ENCODE measurements around the gene MAN1A1. TPM values are rescaled to one million over a fixed set of nuclear protein-coding genes. Genes with fewer than 3 reads are reported as not detected.

MAN1A1 gene
- total and polyA plus RNA-seq, 7 donors = 10.2 to 143 (median 81.9) TPM

DNA sequence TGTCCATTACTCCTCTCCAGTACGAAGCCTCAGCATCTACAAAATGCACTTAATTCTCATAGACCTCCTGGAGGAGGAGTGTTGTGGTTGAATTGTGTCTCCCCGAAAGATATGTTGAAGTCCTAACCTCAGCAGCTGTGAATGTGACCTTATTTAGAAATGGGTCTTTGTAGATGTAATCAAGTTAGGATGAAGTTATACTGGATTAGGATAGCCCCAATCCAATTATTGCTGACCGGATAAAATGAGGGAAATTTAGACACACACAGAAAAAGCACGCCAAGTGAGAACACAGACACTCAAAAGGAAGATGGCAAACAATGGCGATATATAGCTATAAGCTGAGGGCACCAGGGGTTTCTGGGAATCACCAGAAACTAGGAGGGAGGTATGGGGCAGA lies 206.9 kb downstream of the MAN1A1 start:
- intact Hi-C loops (cut with DNase I) = loop anchor here (10.0 kb wide), 2 partner anchors 402 to 932 kb away; no protein-coding TSS in a partner anchor
- DNase-seq = no peak
- no peaks in the 10 kb centered on the region for H3K27me3 ChIP-seq
- no peak overlapping the region for H3K27ac ChIP-seq
- no peaks in the 10 kb centered on the region for H3K9me3 ChIP-seq
- no peaks in the 10 kb centered on the region for H3K36me3 ChIP-seq
- no peak for TF ChIP-seq EP300 (IDR thresholded peaks at IDR 0.05)
- 95 to 96% methylated on average over 5 of the region's 5 CpGs for WGBS, 2 donors
- H3K4me3 ChIP-seq = no peak overlapping the region
- peaks cover 0 to 21% (median 11%) of the 10 kb centered on the region in 4 donors for H3K4me1 ChIP-seq

DNA sequence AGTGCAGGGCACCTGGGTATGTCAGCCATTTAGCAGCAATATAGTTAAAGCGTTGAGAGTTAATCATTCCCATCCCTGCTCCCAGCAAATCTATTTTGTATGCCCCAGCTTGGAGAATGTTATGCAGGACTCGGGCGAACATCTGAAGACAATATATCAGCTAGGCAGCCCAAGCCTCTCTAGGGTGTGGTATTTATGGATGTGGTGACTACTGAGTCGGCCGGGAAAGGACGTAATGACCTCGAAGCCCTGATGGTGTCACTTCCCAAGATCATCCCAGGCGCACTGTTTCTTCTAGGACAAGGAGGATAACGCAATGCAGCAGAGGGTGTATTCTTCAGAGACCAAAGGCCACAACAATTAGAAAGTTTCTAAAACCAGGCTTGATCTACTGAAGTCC lies 207.5 kb downstream of the MAN1A1 start:
- Histone ChIP-seq H3K4me1 (peaks cover 0 to 18% (median 11%) of the 10 kb centered on the region in 4 donors), H3K36me3 (no peaks in the 10 kb centered on the region), H3K4me3 (no peak overlapping the region), H3K27me3 (no peaks in the 10 kb centered on the region), H3K27ac (no peak overlapping the region), H3K9me3 (no peaks in the 10 kb centered on the region)
- DNase-seq = no peak
- TF ChIP-seq POLR2A (IDR thresholded peaks at IDR 0.05) (no peak), POLR2AphosphoS5 (IDR thresholded peaks at IDR 0.05) (no peak), CTCF (IDR thresholded peaks at IDR 0.05) (no peak), EP300 (IDR thresholded peaks at IDR 0.05) (no peak)
- 87 to 89% methylated on average over 9 of the region's 9 CpGs for WGBS, 2 donors
- intact Hi-C loops (cut with DNase I) = loop anchor here (10.0 kb wide), 2 partner anchors 403 to 933 kb away; no protein-coding TSS in a partner anchor

DNA sequence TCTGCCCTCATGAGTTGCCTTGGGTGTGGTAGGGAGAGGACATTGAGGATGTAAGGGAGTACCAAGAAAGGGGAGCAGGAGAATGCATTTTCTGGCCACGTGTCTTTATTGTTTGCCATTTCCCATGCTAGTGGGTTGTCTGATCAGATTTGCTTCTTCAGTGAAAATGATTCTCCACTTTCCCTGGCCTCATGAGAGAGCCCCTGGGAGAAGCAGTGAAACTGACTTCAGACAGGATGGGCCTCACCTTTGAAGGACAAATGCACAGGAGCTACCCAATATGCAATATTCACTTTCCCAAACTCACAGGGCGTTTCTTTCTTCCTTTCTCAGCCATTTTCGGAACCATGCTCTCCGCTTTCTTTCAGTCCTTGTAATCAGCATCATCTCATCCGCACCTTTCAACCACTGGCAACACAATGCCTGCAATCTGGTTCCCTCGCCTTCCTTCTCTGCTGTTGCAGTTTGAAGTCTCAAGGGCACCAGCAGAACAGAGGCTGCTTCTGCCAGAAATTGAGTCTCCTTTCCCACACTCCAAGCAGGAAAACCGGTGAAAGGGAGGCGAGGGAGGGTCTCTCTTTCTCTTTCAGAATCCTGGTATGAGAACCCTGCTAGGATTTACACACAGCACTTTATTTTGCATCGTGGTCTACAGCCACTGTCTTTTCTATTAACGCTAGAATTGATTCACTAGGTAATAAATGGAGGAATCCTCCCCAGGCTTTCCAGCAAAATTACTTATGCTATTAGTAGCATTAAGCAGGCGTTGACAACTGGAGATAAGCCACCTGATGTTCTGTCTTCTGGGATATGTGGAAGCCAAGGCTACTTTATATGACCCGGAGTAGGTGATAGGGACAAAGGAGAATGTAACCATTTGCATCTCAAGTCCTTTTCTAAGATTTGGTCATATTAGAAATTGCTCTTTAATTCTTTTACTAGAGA lies 209.1 kb downstream of the MAN1A1 start:
- TF ChIP-seq EP300 (IDR thresholded peaks at IDR 0.05) (no peak), POLR2AphosphoS5 (IDR thresholded peaks at IDR 0.05) (no peak)
- Histone ChIP-seq H3K36me3 (no peaks in the 10 kb centered on the region), H3K9me3 (no peaks in the 10 kb centered on the region), H3K4me1 (peaks cover 0 to 17% (median 9%) of the 10 kb centered on the region in 4 donors), H3K27me3 (no peaks in the 10 kb centered on the region), H3K4me3 (no peak overlapping the region), H3K27ac (no peak overlapping the region)
- intact Hi-C loops (cut with DNase I) = loop anchor here (10.0 kb wide), 2 partner anchors 404 to 934 kb away; no protein-coding TSS in a partner anchor
- 90 to 91% methylated on average over 12 of the region's 12 CpGs for WGBS, 2 donors
- no peak for DNase-seq

- intact Hi-C loops (cut with DNase I) = loop anchor here (10.0 kb wide), 1 partner anchor 836 kb away; no protein-coding TSS in a partner anchor
- H3K36me3 ChIP-seq = no peaks in the 10 kb centered on the region
- H3K27me3 ChIP-seq = no peaks in the 10 kb centered on the region
- peak overlapping the region in 1 of 4 donors; percentile 15 for H3K27ac ChIP-seq
- 78 to 83% methylated on average over 7 of the region's 7 CpGs for WGBS, 2 donors
- TF ChIP-seq POLR2A (IDR thresholded peaks at IDR 0.05) (no peak), CTCF (IDR thresholded peaks at IDR 0.05) (no peak), EP300 (IDR thresholded peaks at IDR 0.05) (no peak), POLR2AphosphoS5 (IDR thresholded peaks at IDR 0.05) (no peak)
- H3K4me3 ChIP-seq = no peak overlapping the region
- no peak for DNase-seq
- H3K4me1 ChIP-seq = peaks cover 0 to 17% (median 9%) of the 10 kb centered on the region in 4 donors
- no peaks in the 10 kb centered on the region for H3K9me3 ChIP-seq
Measured at GRCh38 chr6:119138906-119139541, 210.5 kb downstream of the MAN1A1 start.

GRCh38 chr6:119137194-119138072 lies 212.1 kb downstream of the MAN1A1 start:
- Histone ChIP-seq H3K27ac (no peak overlapping the region), H3K27me3 (no peaks in the 10 kb centered on the region), H3K9me3 (no peaks in the 10 kb centered on the region), H3K4me1 (peaks cover 0 to 18% (median 9%) of the 10 kb centered on the region in 4 donors), H3K36me3 (no peaks in the 10 kb centered on the region), H3K4me3 (no peak overlapping the region)
- TF ChIP-seq POLR2A (IDR thresholded peaks at IDR 0.05) = no peak
- TF ChIP-seq EP300 (IDR thresholded peaks at IDR 0.05) = no peak
- TF ChIP-seq POLR2AphosphoS5 (IDR thresholded peaks at IDR 0.05) = no peak
- TF ChIP-seq CTCF (IDR thresholded peaks at IDR 0.05) = no peak
- no peak for DNase-seq
- WGBS, 2 donors = 84% methylated on average over 5 of the region's 5 CpGs
- intact Hi-C loops (cut with DNase I) = loop anchor here (10.0 kb wide), 1 partner anchor 837 kb away; no protein-coding TSS in a partner anchor

Data from sigmoid colon (tissue), 7 donors.